Upper lobe of left lung (tissue), 4 donors: Measurements from ENCODE around the gene ARRDC4.

ENCODE experiments used
- CTCF ChIP-seq, 6 experiments: fragments of 450-650 bp in 4 of 6; fragments of 200-600 bp in 2 of 6; sonication (generic) in 2 of 6; IDR thresholded peaks; one replicate each; pipeline ENCODE4 v1.5.1; 2016 to 2019; ENCODE audit warnings: antibody characterized with exemption in 6 of 6
- EP300 ChIP-seq, 4 donors: sonication (generic); formaldehyde crosslinking; IDR thresholded peaks; one replicate each; pipeline ENCODE4 v1.5.1; 2017; ENCODE audit warnings: antibody characterized with exemption in 4 of 4, control low read depth in 2 of 4
- POLR2A ChIP-seq, 4 donors: fragments of 450-650 bp; IDR thresholded peaks; one replicate each; pipeline ENCODE4 v1.5.1; 2016 to 2017; ENCODE audit warnings: antibody characterized with exemption in 4 of 4, mild to moderate bottlenecking in 2 of 4
- POLR2AphosphoS5 ChIP-seq, 2 donors: sonication (generic); formaldehyde crosslinking; IDR thresholded peaks; one replicate each; pipeline ENCODE4 v1.5.1; 2017; ENCODE audit warnings: antibody characterized with exemption in 2 of 2

GRCh38 chr15:98017150-98017964 lies 56.9 kb downstream of the ARRDC4 start:
- no peak for TF ChIP-seq CTCF (IDR thresholded peaks at IDR 0.05)
- TF ChIP-seq POLR2A (IDR thresholded peaks at IDR 0.05), result no peak
- TF ChIP-seq POLR2AphosphoS5 (IDR thresholded peaks at IDR 0.05), result no peak
- no peak for TF ChIP-seq EP300 (IDR thresholded peaks at IDR 0.05)
